ENCODE data around the gene NPHP3. TPM values are rescaled to one million over a fixed set of nuclear protein-coding genes. Genes with fewer than 3 reads are reported as not detected.
A peak's percentile ranks its signal among the peaks of the same experiment; 100 is the strongest.

The NPHP3 gene
- total RNA-seq, 1 experiment from 2014 or later, result 26.5 TPM

DNA sequence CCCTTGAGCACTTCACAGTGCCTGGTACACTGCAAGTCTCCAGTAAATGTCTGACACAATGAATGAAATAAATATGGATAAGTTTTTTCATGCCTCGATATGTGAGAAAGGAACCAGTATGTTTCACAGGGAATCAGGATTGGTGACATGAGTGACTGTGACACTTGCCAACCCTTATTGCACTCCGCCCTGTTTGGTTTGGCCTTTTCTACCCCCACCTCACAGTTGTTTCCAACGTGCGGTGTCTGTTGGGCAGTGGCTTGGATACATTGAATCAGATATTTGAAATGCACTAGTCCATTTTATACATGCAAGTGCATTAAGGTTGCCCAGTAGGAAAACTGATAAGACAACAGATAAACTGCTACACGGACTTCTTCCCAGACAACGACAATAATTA lies 2.0 kb downstream of the NPHP3 start:
- H3K4me3 ChIP-seq, result no peak overlapping the region
- no peaks in the 10 kb centered on the region for H3K27me3 ChIP-seq (ENCODE audit: insufficient read depth, low read depth)
- intact Hi-C loops (cut with micrococcal nuclease; ENCODE audit: unreplicated experiment), result loop anchor here (5.0 to 10.0 kb wide), 5 partner anchors 945 to 1767 kb away; partner anchors contain the start of genes ANAPC13, CEP63, SRPRB and TOPBP1

DNA sequence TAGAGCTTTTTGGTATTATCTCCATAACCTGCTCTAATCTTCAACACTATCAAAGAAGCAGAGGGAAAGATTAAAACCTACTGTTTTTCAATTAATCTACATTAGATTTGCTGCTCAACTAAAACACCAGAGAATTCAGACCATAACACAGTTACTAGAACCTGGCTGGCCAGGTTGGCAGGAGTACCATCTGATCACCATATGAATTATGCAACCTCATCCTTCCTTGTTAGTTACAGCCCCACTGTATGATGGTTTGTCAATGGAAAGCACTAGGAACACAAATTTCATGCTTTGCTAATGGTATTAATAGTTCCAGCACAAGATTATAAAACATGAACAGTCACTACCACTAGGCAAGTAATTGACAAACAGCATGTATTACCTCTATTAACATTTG lies 5.8 kb downstream of the NPHP3 start:
- Histone ChIP-seq H3K4me1 (replicated peaks; ENCODE audit: insufficient read depth) (peaks cover 6% of the 10 kb centered on the region), H3K4me3 (no peak overlapping the region), H3K9me2 (ENCODE audit: insufficient read depth) (no peaks in the 10 kb centered on the region), H2AFZ (no peak overlapping the region), H3K27ac (no peak overlapping the region), H3K4me2 (no peak overlapping the region), H3K27me3 (ENCODE audit: insufficient read depth, low read depth) (no peaks in the 10 kb centered on the region), H3F3A (ENCODE audit: insufficient read depth, low read depth) (no peaks in the 10 kb centered on the region), H3K9me3 (ENCODE audit: insufficient read depth, low read depth) (no peaks in the 10 kb centered on the region), H3K79me2 (ENCODE audit: low read depth) (peaks cover 12% of the 10 kb centered on the region; the same call in 1 of the 2 replicates), H4K20me1 (ENCODE audit: insufficient read depth) (no peaks in the 10 kb centered on the region), H3K36me3 (ENCODE audit: low read depth) (no peaks in the 10 kb centered on the region)
- intact Hi-C loops (cut with micrococcal nuclease; ENCODE audit: unreplicated experiment), result no loop called here
- BruUV-seq (replicated peaks), result no TSS peak
- CTCF ChIA-PET, result no interaction called here
- TF ChIP-seq, protein P1, sequence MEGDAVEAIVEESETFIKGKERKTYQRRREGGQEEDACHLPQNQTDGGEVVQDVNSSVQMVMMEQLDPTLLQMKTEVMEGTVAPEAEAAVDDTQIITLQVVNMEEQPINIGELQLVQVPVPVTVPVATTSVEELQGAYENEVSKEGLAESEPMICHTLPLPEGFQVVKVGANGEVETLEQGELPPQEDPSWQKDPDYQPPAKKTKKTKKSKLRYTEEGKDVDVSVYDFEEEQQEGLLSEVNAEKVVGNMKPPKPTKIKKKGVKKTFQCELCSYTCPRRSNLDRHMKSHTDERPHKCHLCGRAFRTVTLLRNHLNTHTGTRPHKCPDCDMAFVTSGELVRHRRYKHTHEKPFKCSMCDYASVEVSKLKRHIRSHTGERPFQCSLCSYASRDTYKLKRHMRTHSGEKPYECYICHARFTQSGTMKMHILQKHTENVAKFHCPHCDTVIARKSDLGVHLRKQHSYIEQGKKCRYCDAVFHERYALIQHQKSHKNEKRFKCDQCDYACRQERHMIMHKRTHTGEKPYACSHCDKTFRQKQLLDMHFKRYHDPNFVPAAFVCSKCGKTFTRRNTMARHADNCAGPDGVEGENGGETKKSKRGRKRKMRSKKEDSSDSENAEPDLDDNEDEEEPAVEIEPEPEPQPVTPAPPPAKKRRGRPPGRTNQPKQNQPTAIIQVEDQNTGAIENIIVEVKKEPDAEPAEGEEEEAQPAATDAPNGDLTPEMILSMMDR (conservative IDR thresholded peaks at IDR 0.05), result no peak
- no peak for TF ChIP-seq EZH2 (IDR thresholded peaks at IDR 0.05; ENCODE audit: low read depth)
- no peak for DNase-seq
- POLR2A ChIA-PET (ENCODE audit: unreplicated experiment), result no interaction called here

More for the DNA sequence above, 2.0 kb downstream of the NPHP3 start:
- CTCF ChIA-PET, result no interaction called here
- Histone ChIP-seq H3K27ac (no peak overlapping the region), H3K4me2 (peak overlapping the region; percentile 87; the same call in 1 of the 2 replicates), H3F3A (ENCODE audit: insufficient read depth, low read depth) (peaks cover 11% of the 10 kb centered on the region; the same call in 1 of the 2 replicates), H3K79me2 (ENCODE audit: low read depth) (peaks cover 15% of the 10 kb centered on the region; the same call in 1 of the 2 replicates), H3K4me1 (replicated peaks; ENCODE audit: insufficient read depth) (peaks cover 13% of the 10 kb centered on the region), H3K36me3 (ENCODE audit: low read depth) (no peaks in the 10 kb centered on the region), H4K20me1 (ENCODE audit: insufficient read depth) (no peaks in the 10 kb centered on the region), H3K9me2 (ENCODE audit: insufficient read depth) (no peaks in the 10 kb centered on the region), H3K9me3 (ENCODE audit: insufficient read depth, low read depth) (no peaks in the 10 kb centered on the region), H2AFZ (no peak overlapping the region)
- BruUV-seq (replicated peaks), result no TSS peak
- no peak for TF ChIP-seq EZH2 (IDR thresholded peaks at IDR 0.05; ENCODE audit: low read depth)
- TF ChIP-seq, protein P1 (conservative IDR thresholded peaks at IDR 0.05), result no peak
- DNase-seq, result no peak
- POLR2A ChIA-PET (ENCODE audit: unreplicated experiment), result no interaction called here

DNA sequence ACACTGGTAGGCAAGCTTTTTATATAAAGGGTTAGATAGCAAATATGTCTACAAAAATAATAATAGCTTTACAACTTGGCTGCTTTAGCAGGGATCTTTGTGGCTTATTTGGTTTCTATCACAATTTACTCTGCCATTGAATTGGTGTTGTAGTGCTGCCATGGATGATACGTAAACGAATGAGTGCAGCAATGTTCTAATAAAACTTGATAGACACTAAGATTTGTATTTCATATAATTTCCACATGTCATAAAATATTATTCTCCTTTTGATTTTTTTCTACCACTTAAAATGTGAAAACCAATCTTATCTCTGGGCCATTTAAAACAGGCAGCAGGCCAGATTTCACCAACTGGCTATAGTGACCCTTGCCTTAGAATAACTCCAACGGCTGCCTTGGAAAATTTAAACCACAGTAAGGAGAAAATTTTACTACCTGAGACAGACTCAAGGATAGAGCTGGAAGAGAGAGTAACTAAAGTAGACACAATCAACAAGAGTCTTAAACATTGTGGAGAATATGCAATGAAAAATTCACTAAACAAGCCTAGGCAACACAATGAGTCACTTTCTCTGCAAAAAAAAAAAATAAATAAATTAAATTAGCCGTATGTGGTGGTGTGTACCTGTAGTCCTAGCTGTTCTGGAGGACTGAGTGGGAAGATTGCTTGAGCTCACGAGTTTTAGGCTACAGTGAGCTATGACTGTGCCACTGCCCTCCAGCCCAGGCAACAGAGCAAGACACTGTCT lies 8.1 kb downstream of the NPHP3 start:
- no peaks in the 10 kb centered on the region for H3K9me3 ChIP-seq (ENCODE audit: insufficient read depth, low read depth)
- POLR2A ChIA-PET (ENCODE audit: unreplicated experiment), result interaction anchor here (0.6 kb wide), 2 partner anchors 12 to 171 kb away, joined by 3 to 4 read pairs; no protein-coding TSS in a partner anchor
- no peaks in the 10 kb centered on the region for H3K27me3 ChIP-seq (ENCODE audit: insufficient read depth, low read depth)
- no TSS peak for BruUV-seq (replicated peaks)
- H4K20me1 ChIP-seq (ENCODE audit: insufficient read depth), result no peaks in the 10 kb centered on the region
- no peaks in the 10 kb centered on the region for H3K36me3 ChIP-seq (ENCODE audit: low read depth)
- no peak for TF ChIP-seq EZH2 (IDR thresholded peaks at IDR 0.05; ENCODE audit: low read depth)
- TF ChIP-seq, protein P1 (conservative IDR thresholded peaks at IDR 0.05), result no peak
- DNase-seq, result no peak
- CTCF ChIA-PET, result no interaction called here
- H3K79me2 ChIP-seq (ENCODE audit: low read depth), result no peaks in the 10 kb centered on the region
- H3K9me2 ChIP-seq (ENCODE audit: insufficient read depth), result no peaks in the 10 kb centered on the region
- H2AFZ ChIP-seq, result no peak overlapping the region
- no peak overlapping the region for H3K4me3 ChIP-seq
- no peaks in the 10 kb centered on the region for H3K4me1 ChIP-seq (replicated peaks; ENCODE audit: insufficient read depth)
- intact Hi-C loops (cut with micrococcal nuclease; ENCODE audit: unreplicated experiment), result no loop called here
- H3K27ac ChIP-seq, result no peak overlapping the region
- H3K4me2 ChIP-seq, result no peak overlapping the region
- H3F3A ChIP-seq (ENCODE audit: insufficient read depth, low read depth), result no peaks in the 10 kb centered on the region
